ENCODE data around the gene ZNF705A.
"Not testable (repeated sequence)": the region's sequence is repeated elsewhere in the genome, so short reads cannot be mapped to it uniquely, and the experiment has no call there.

ZNF705A gene

DNA sequence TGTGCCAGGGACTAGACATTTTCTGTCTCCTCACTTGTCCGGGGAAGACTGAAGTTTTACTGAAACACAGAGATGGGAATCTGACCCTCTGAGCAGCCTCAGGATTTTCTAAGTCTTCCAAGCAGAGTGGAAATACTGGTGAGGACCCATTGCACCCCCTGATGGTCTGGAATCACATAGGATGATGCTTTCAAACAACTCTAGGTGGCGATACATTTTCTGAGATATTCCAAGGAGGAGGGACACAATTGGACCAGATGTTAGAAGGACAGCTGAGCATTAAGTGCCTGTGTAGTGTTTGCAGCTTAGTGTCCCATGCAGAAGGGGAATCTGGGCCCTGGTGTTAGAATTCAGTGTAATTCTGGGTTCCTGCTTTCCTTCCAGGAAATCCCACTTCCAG is 31.3 kb downstream of the ZNF705A start:
- DNase-seq = peak in 1 of 2 experiments; percentile 0

GRCh38 chr12:8197685-8198308 is 41.0 kb downstream of the ZNF705A start:
- DNase-seq = not testable (repeated sequence)

GRCh38 chr12:8218711-8219382 is 62.0 kb downstream of the ZNF705A start:
- not testable (repeated sequence) for DNase-seq

GRCh38 chr12:8221375-8221774 is 64.6 kb downstream of the ZNF705A start:
- DNase-seq = not testable (repeated sequence)

DNA sequence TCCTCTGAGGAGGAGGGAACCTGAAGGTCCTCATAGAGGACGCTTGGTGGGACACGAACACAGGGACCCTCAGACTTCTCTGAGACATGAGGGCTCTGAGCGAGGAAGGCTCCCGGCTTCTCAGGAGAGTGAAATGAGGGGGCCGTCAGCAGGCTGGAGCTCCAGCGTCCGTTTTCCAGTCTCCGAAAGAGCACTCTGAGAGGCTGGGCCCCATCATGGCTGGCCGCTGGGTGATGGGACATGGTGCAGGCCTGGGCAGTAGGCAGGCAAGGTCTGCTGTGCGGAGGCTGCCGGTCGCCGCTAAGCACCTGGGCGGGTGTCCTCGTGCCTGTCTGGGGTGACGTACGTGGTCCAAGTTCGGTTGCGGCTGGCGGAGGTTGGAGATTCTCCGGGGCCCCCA is 65.0 kb downstream of the ZNF705A start:
- DNase-seq = not testable (repeated sequence)

DNA sequence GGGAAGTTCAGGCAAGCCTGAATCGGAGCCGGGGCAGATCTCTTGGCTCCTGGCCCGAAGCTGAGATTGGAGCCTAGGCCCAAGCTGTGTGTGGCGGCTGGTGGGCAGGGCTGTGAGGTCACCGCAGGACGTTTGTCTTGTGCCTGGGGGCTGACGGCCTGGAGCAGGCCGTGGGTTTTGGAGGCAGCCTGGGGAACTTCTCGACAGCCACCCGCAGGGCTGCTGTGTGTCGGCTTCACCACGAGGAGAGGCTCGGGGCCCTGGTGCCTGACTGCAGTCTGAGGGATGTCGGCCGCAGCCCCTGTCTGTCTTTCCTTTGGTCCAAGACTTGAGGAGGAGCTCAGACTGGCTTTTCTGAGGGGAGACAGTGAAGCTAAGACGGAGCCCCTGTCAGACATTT is 65.5 kb downstream of the ZNF705A start:
- not testable (repeated sequence) for DNase-seq

- DNase-seq = not testable (repeated sequence)
These were observed 66.8 kb downstream of the ZNF705A start for GRCh38 chr12:8223646-8224045.

DNA sequence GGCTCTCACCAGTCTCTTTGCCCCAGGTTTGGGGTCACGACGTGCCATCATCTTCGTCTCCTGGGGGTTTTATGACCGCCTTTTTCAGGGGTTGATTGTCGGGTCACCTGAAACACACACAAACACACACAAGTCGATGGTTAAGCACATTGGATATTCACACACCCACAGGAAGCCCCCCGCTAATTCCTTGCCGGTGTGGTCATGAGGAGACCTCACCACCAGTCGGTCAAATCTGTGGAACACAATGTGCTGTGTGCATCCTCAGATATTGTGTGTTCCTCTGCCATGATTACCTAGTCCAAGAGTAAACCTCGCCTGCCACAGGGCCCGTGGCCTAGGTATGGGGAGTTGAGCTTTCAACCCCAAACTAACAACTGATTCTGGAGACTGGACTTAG is 68.0 kb downstream of the ZNF705A start:
- DNase-seq = not testable (repeated sequence)

DNA sequence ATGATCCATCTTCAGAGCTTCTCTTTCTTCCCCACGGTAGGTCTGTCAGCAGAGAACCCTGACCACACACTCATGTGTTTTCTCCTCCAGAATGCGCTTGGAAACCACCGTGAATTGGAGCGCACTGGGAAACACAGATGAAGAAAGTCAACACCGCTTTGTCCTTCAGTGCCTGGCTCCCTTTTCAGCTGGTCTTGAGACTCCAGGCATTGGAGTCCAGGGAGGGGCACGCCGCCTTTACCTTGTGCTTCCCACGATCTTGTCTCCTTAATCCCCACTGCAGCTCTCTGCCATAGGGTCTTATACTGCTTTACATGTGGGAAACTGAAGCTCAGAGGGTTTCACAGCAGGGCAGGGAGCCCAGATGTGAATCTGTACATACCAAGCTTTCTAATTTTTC is 69.5 kb downstream of the ZNF705A start:
- DNase-seq = no peak

- DNase-seq = not testable (repeated sequence)
These were observed 70.3 kb downstream of the ZNF705A start, which contains the start of gene FAM90A1 for GRCh38 chr12:8226992-8227731. FAM90A1 (minus strand) TSS chr12:8227618; CDS start chr12:8224832, 2,786 bp downstream.

DNA sequence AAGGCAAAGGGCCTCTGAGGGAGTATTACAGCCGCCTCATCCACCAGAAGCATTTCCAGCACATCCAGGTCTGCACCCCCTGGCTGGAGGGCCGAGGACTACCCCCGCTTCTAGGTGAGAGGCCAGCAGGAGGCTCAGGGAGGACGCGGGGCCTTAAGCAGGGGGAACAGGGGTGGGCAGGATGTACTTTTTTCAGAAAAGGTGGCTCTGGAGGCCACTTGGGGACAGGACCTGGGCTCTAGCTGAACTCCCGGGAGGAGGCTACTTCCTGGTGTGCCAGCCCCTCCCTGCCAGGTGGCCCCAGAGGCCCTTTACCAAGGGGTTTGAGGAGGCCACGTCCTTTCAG is 70.9 kb downstream of the ZNF705A start:
- DNase-seq = not testable (repeated sequence)

GRCh38 chr12:8228607-8229006 is 71.8 kb downstream of the ZNF705A start:
- DNase-seq = not testable (repeated sequence)

DNA sequence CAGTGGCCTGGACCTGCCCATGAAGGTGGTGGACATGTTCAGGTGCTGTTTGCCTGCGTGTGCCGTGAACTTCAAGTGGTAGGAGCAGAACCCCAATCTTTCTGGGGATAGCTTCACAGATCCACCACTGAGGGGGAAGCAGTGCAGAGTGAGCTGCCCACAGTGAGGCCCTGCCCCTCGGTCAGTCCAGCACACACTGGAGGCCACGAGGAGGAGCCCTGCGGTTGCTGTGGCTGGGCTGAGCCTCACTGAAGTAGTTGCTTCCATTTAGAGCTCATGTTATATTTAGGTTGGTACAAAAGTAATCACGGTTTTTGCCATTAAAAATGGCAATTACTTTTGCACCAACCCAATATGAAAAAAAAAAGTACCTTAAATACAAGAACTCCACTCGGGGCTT is 72.7 kb downstream of the ZNF705A start:
- not testable (repeated sequence) for DNase-seq

Data from AML-193 (cell line).